ENCODE data around the gene C1orf167.

DNA sequence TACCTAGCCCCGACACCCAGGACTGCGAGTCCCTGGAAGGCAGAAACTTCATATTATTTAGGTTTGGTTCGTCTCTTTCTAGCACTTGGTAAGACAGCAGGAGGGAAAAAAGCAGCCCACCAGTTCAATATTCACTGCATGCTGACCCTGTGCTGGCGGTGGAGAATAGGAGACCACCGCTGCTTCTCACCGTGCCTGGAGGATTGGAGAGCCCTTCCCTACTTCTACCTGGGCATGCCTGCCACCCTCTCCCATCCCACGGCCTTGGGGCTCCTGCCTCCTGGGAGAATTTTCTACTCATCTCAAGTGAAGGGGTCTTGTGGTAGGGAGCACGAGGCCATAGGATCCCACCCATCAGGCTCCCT, 38.4 kb downstream of the C1orf167 start:
- TF ChIP-seq POLR2AphosphoS5 (IDR thresholded peaks at IDR 0.05), result no peak
- TF ChIP-seq, protein P1, sequence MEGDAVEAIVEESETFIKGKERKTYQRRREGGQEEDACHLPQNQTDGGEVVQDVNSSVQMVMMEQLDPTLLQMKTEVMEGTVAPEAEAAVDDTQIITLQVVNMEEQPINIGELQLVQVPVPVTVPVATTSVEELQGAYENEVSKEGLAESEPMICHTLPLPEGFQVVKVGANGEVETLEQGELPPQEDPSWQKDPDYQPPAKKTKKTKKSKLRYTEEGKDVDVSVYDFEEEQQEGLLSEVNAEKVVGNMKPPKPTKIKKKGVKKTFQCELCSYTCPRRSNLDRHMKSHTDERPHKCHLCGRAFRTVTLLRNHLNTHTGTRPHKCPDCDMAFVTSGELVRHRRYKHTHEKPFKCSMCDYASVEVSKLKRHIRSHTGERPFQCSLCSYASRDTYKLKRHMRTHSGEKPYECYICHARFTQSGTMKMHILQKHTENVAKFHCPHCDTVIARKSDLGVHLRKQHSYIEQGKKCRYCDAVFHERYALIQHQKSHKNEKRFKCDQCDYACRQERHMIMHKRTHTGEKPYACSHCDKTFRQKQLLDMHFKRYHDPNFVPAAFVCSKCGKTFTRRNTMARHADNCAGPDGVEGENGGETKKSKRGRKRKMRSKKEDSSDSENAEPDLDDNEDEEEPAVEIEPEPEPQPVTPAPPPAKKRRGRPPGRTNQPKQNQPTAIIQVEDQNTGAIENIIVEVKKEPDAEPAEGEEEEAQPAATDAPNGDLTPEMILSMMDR (IDR thresholded peaks at IDR 0.05 in 8 of 11, conservative IDR thresholded peaks at IDR 0.05 in 3 of 11), result no peak
